ENCODE results near the gene DNAJC27. TPM values are rescaled to one million over a fixed set of nuclear protein-coding genes. Genes with fewer than 3 reads are reported as not detected.

Gene DNAJC27
- total and polyA plus RNA-seq, 9 of the 15 experiments (the other 6 are each of a cell fraction or from before 2014, with no cell fraction given): 0.53 to 5.9 (median 3.0) TPM

- TF ChIP-seq E4F1 (CRISPR knock-in tag; IDR thresholded peaks at IDR 0.05; ENCODE audit: borderline replicate concordance) (no peak), NFE2 (IDR thresholded peaks at IDR 0.05; ENCODE audit: low read depth) (peak; percentile 52; the same call in 1 of the 2 replicates), E2F8 (IDR thresholded peaks at IDR 0.05; ENCODE audit: low read depth, partially characterized antibody) (no peak), ZNF3 (CRISPR knock-in tag; IDR thresholded peaks at IDR 0.05) (no peak), ZSCAN32 (CRISPR knock-in tag; IDR thresholded peaks at IDR 0.05) (no peak), POLR3G (IDR thresholded peaks at IDR 0.05; ENCODE audit: extremely low read depth, insufficient read length, insufficient replicate concordance) (no peak), MTA3 (IDR thresholded peaks at IDR 0.05; ENCODE audit: borderline replicate concordance) (0 out of 2 replicates have a peak, but pooled peaks have one; percentile 77), PRPF4 (IDR thresholded peaks at IDR 0.05; ENCODE audit: insufficient read depth, low read depth, low read length, poor library complexity, severe bottlenecking) (no peak), NKRF (IDR thresholded peaks at IDR 0.05; ENCODE audit: borderline replicate concordance) (peak; percentile 54; the same call in 1 of the 2 replicates), ZBTB1 (CRISPR knock-in tag; IDR thresholded peaks at IDR 0.05; ENCODE audit: borderline replicate concordance, low read depth) (no peak), SUPT5H (IDR thresholded peaks at IDR 0.05) (peak; percentile 95), ZFP91 (CRISPR knock-in tag; IDR thresholded peaks at IDR 0.05) (0 out of 2 replicates have a peak, but pooled peaks have one; percentile 47), ZBTB2 (IDR thresholded peaks at IDR 0.05) (no peak), MAZ (CRISPR knock-in tag; conservative IDR thresholded peaks at IDR 0.05 in 1 of 2, IDR thresholded peaks at IDR 0.05 in 1 of 2) (peak; percentile 88 to 90), XRCC3 (IDR thresholded peaks at IDR 0.05) (no peak), ZNF263 (CRISPR knock-in tag; IDR thresholded peaks at IDR 0.05; ENCODE audit: borderline replicate concordance) (peak; percentile 60; the same call in 1 of the 2 replicates)
These were observed at the start of gene DNAJC27 (continued) for GRCh38 chr2:24971536-24972314.

Data from K562 (cell line).